ENCODE measurements around the gene F2RL3. TPM values are rescaled to one million over a fixed set of nuclear protein-coding genes. Genes with fewer than 3 reads are reported as not detected.

Gene F2RL3
- polyA plus RNA-seq, 2 donors, result 0.31 to 1.5 TPM

DNA sequence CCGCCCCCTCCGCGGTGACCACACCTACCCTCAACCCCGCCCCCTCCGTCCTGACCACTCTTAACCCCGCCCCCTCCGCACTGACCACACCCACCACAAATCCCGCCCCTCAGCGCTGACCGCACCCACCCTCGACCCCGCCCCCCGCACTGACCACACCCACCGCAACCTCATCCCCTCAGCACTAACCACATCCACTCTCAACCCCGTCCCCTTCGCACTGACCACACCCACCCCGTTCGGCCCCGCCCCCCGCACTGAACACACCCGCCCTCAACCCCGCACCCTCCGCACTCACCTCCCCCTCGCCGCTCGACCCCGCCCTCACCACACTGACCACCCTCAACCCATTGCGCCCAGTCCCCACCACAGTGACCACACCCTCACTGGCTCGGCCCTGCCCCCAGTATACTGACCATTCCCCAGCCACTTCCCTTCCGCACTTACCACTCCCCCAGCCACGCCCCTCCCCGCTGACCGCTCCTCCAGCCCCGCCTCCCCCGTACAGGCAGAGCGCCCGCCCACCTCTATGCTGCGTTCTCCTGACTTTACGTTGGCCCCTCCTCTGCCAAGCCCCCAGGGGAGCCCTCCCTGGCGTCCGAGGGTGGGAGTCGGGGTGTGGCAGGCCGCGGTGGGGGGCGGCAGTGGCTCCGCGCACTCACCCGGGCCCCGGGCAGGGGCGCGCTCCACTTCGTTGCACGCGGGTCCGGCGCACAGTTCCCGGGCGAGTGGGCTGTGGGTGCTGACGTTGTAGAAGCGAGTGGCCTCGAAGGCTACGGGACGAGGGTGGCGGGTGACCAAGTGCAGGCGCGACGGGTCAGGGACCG lies 8.4 kb downstream of the F2RL3 start:
- Histone ChIP-seq H3K9me3 (ENCODE audit: control insufficient read depth in 2 of 2, insufficient read depth in 1 of 2, low read depth in 1 of 2, low read length in 1 of 2) (no peaks in the 10 kb centered on the region), H3K4me1 (ENCODE audit: control insufficient read depth in 2 of 2, insufficient read depth in 2 of 2, low read length in 1 of 2) (peaks cover 6 to 7% of the 10 kb centered on the region in 2 donors), H3K4me3 (ENCODE audit: low read depth in 1 of 2, low read length in 2 of 2) (peak overlapping the region; percentile 48 to 56), H3K27ac (ENCODE audit: low read depth in 2 of 2, low read length in 1 of 2) (peak overlapping the region; percentile 68 to 70), H3K27me3 (ENCODE audit: control insufficient read depth in 1 of 2, insufficient read depth in 2 of 2, low read length in 2 of 2) (no peaks in the 10 kb centered on the region), H3K36me3 (ENCODE audit: control insufficient read depth in 2 of 2, insufficient read depth in 2 of 2, low read length in 1 of 2) (no peaks in the 10 kb centered on the region)
- 2% methylated on average over 54 to 66 of the region's 68 CpGs for WGBS, 2 donors

- Histone ChIP-seq H3K27ac (ENCODE audit: low read depth in 2 of 2, low read length in 1 of 2) (peak overlapping the region; percentile 68 to 70), H3K4me1 (ENCODE audit: control insufficient read depth in 2 of 2, insufficient read depth in 2 of 2, low read length in 1 of 2) (peaks cover 6 to 7% of the 10 kb centered on the region in 2 donors), H3K9me3 (ENCODE audit: control insufficient read depth in 2 of 2, insufficient read depth in 1 of 2, low read depth in 1 of 2, low read length in 1 of 2) (no peaks in the 10 kb centered on the region), H3K4me3 (ENCODE audit: low read depth in 1 of 2, low read length in 2 of 2) (peak overlapping the region; percentile 48 to 56), H3K27me3 (ENCODE audit: control insufficient read depth in 1 of 2, insufficient read depth in 2 of 2, low read length in 2 of 2) (no peaks in the 10 kb centered on the region), H3K36me3 (ENCODE audit: control insufficient read depth in 2 of 2, insufficient read depth in 2 of 2, low read length in 1 of 2) (no peaks in the 10 kb centered on the region)
- 6 to 9% methylated on average over 25 to 30 of the region's 30 CpGs for WGBS, 2 donors
These were observed 9.0 kb downstream of the F2RL3 start for GRCh38 chr19:16897856-16898161.

- WGBS, 2 donors, result 80 to 85% methylated on average over 12 of the region's 12 CpGs
- no peak overlapping the region for H3K4me3 ChIP-seq (ENCODE audit: low read depth in 1 of 2, low read length in 2 of 2)
- no peak overlapping the region for H3K27ac ChIP-seq (ENCODE audit: low read depth in 2 of 2, low read length in 1 of 2)
- H3K4me1 ChIP-seq (ENCODE audit: control insufficient read depth in 2 of 2, insufficient read depth in 2 of 2, low read length in 1 of 2), result peaks cover 6 to 7% of the 10 kb centered on the region in 2 donors
- no peaks in the 10 kb centered on the region for H3K27me3 ChIP-seq (ENCODE audit: control insufficient read depth in 1 of 2, insufficient read depth in 2 of 2, low read length in 2 of 2)
- no peaks in the 10 kb centered on the region for H3K36me3 ChIP-seq (ENCODE audit: control insufficient read depth in 2 of 2, insufficient read depth in 2 of 2, low read length in 1 of 2)
- H3K9me3 ChIP-seq (ENCODE audit: control insufficient read depth in 2 of 2, insufficient read depth in 1 of 2, low read depth in 1 of 2, low read length in 1 of 2), result no peaks in the 10 kb centered on the region
These were observed 9.7 kb downstream of the F2RL3 start for GRCh38 chr19:16898361-16899015.

DNA sequence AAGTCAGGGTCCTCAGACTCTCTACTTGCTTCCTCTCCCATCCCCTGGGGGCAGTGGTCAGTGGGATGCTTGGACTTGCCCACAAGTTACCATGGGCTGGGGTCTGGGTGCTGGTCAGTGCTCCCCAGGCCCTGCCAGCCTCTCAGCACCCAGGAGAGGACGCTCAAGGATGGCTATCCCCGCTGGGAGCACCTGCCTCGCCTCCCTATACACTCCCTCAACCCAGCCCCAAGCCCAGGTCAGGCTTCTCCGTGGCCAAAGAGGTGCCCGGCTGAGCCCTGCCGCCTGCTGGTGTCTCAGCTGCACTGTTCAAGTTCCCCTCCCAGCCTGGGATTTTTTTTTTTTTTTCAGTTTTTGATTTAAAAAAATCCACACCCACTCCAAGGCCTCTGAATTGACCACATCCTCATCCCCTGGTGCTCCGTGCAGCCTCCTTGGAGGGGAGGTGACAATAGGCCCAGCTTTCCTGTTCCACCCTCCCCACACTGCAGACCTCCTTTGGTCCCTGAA lies 10.8 kb downstream of the F2RL3 start:
- Histone ChIP-seq H3K27ac (ENCODE audit: low read depth in 2 of 2, low read length in 1 of 2) (no peak overlapping the region), H3K27me3 (ENCODE audit: control insufficient read depth in 1 of 2, insufficient read depth in 2 of 2, low read length in 2 of 2) (no peaks in the 10 kb centered on the region), H3K36me3 (ENCODE audit: control insufficient read depth in 2 of 2, insufficient read depth in 2 of 2, low read length in 1 of 2) (no peaks in the 10 kb centered on the region), H3K9me3 (ENCODE audit: control insufficient read depth in 2 of 2, insufficient read depth in 1 of 2, low read depth in 1 of 2, low read length in 1 of 2) (no peaks in the 10 kb centered on the region), H3K4me3 (ENCODE audit: low read depth in 1 of 2, low read length in 2 of 2) (no peak overlapping the region), H3K4me1 (ENCODE audit: control insufficient read depth in 2 of 2, insufficient read depth in 2 of 2, low read length in 1 of 2) (peaks cover 6 to 7% of the 10 kb centered on the region in 2 donors)
- WGBS, 2 donors, result 24 to 57% methylated on average over 7 of the region's 7 CpGs

DNA sequence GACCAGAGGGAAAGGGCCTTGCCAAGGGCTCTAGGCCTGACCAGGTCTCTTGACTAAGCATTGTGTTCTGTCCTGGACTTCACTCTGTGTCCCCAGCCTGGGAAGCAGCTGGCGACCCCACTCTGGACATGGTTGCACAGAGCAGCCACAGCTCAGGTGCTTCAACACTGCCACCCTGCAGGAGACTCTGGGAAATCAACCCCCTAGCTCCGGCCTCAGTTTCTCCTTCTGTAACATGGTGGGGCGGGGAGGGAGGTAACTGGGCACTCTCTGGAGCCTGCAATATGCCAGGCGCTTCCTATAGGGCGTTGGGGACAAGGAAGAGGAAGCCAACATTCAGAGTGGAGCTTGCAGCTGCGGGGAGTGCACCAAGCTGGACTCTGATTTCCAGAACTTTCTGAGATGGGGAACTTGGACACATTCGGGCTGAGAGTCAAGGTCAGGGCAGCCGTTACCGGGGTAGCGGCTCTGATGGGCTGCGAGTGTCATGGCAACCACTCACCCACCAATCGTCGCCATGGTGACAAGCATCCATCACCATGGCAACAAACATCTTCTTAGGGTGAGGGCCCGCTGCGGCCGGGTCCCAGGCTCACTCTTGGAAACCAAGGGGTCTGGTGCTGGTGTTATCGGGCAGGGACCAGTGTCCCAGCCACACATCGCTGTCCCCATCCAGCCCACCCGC lies 12.8 kb downstream of the F2RL3 start:
- Histone ChIP-seq H3K27ac (ENCODE audit: low read depth in 2 of 2, low read length in 1 of 2) (no peak overlapping the region), H3K4me1 (ENCODE audit: control insufficient read depth in 2 of 2, insufficient read depth in 2 of 2, low read length in 1 of 2) (peaks cover 0 to 1% of the 10 kb centered on the region in 2 donors), H3K27me3 (ENCODE audit: control insufficient read depth in 1 of 2, insufficient read depth in 2 of 2, low read length in 2 of 2) (no peaks in the 10 kb centered on the region), H3K9me3 (ENCODE audit: control insufficient read depth in 2 of 2, insufficient read depth in 1 of 2, low read depth in 1 of 2, low read length in 1 of 2) (no peaks in the 10 kb centered on the region), H3K4me3 (ENCODE audit: low read depth in 1 of 2, low read length in 2 of 2) (no peak overlapping the region), H3K36me3 (ENCODE audit: control insufficient read depth in 2 of 2, insufficient read depth in 2 of 2, low read length in 1 of 2) (no peaks in the 10 kb centered on the region)
- WGBS, 2 donors, result 87 to 88% methylated on average over 19 of the region's 19 CpGs

DNA sequence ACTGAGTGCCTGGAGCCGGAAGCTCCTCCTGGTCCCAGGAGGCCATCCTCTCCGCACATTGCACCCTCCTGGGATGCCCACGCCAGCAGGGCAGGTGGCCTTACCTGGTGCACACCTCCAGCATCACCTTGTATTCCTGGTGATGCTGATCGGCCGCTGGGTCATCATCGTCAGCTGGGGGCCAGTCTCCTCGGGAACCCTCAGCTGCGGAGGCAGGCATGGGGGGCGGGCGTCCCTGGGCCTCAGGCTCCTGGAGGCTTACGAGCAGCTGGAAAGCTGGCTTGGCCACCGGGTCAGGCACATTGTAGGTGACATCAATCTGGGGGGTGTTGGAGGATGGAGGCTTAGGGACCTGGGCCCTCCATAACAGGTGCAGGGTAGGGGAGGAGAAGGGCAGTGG lies 13.7 kb downstream of the F2RL3 start:
- H3K27me3 ChIP-seq (ENCODE audit: control insufficient read depth in 1 of 2, insufficient read depth in 2 of 2, low read length in 2 of 2), result no peaks in the 10 kb centered on the region
- no peaks in the 10 kb centered on the region for H3K36me3 ChIP-seq (ENCODE audit: control insufficient read depth in 2 of 2, insufficient read depth in 2 of 2, low read length in 1 of 2)
- H3K4me1 ChIP-seq (ENCODE audit: control insufficient read depth in 2 of 2, insufficient read depth in 2 of 2, low read length in 1 of 2), result no peaks in the 10 kb centered on the region
- H3K9me3 ChIP-seq (ENCODE audit: control insufficient read depth in 2 of 2, insufficient read depth in 1 of 2, low read depth in 1 of 2, low read length in 1 of 2), result no peaks in the 10 kb centered on the region
- H3K4me3 ChIP-seq (ENCODE audit: low read depth in 1 of 2, low read length in 2 of 2), result no peak overlapping the region
- no peak overlapping the region for H3K27ac ChIP-seq (ENCODE audit: low read depth in 2 of 2, low read length in 1 of 2)
- 95% methylated on average over 12 of the region's 12 CpGs for WGBS, 2 donors

GRCh38 chr19:16903347-16903746 lies 14.5 kb downstream of the F2RL3 start:
- H3K36me3 ChIP-seq (ENCODE audit: control insufficient read depth in 2 of 2, insufficient read depth in 2 of 2, low read length in 1 of 2), result no peaks in the 10 kb centered on the region
- H3K4me3 ChIP-seq (ENCODE audit: low read depth in 1 of 2, low read length in 2 of 2), result no peak overlapping the region
- no peaks in the 10 kb centered on the region for H3K27me3 ChIP-seq (ENCODE audit: control insufficient read depth in 1 of 2, insufficient read depth in 2 of 2, low read length in 2 of 2)
- no peak overlapping the region for H3K27ac ChIP-seq (ENCODE audit: low read depth in 2 of 2, low read length in 1 of 2)
- WGBS, 2 donors, result 82 to 89% methylated on average over 7 of the region's 7 CpGs
- no peaks in the 10 kb centered on the region for H3K4me1 ChIP-seq (ENCODE audit: control insufficient read depth in 2 of 2, insufficient read depth in 2 of 2, low read length in 1 of 2)
- H3K9me3 ChIP-seq (ENCODE audit: control insufficient read depth in 2 of 2, insufficient read depth in 1 of 2, low read depth in 1 of 2, low read length in 1 of 2), result no peaks in the 10 kb centered on the region

- H3K9me3 ChIP-seq (ENCODE audit: control insufficient read depth in 2 of 2, insufficient read depth in 1 of 2, low read depth in 1 of 2, low read length in 1 of 2), result no peaks in the 10 kb centered on the region
- no peak overlapping the region for H3K4me3 ChIP-seq (ENCODE audit: low read depth in 1 of 2, low read length in 2 of 2)
- no peaks in the 10 kb centered on the region for H3K36me3 ChIP-seq (ENCODE audit: control insufficient read depth in 2 of 2, insufficient read depth in 2 of 2, low read length in 1 of 2)
- 66 to 73% methylated on average over 5 of the region's 5 CpGs for WGBS, 2 donors
- H3K4me1 ChIP-seq (ENCODE audit: control insufficient read depth in 2 of 2, insufficient read depth in 2 of 2, low read length in 1 of 2), result no peaks in the 10 kb centered on the region
- H3K27ac ChIP-seq (ENCODE audit: low read depth in 2 of 2, low read length in 1 of 2), result no peak overlapping the region
- H3K27me3 ChIP-seq (ENCODE audit: control insufficient read depth in 1 of 2, insufficient read depth in 2 of 2, low read length in 2 of 2), result no peaks in the 10 kb centered on the region
These were observed 15.8 kb downstream of the F2RL3 start for GRCh38 chr19:16904599-16904998.

DNA sequence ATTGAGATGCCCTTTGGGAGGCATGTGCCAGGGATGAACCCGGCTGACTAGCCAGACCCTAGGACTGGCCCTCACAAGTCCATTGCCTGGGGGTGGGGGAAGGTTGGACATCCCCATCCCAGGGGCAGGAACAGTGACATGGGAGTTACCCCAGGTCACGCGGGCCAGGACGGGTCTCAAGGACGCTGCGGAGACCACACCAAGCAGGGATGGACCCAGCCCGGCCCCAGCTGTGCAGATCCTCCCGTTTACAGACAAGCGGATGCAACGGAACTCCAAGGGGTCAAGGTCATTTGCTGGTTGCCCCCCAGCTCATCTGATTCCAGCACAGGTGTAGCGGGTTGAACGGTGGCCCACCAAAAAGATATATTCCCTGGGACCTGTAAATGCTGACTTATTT lies 20.0 kb downstream of the F2RL3 start:
- Histone ChIP-seq H3K9me3 (ENCODE audit: control insufficient read depth in 2 of 2, insufficient read depth in 1 of 2, low read depth in 1 of 2, low read length in 1 of 2) (peaks cover 0 to 7% of the 10 kb centered on the region in 2 donors), H3K4me3 (ENCODE audit: low read depth in 1 of 2, low read length in 2 of 2) (no peak overlapping the region), H3K4me1 (ENCODE audit: control insufficient read depth in 2 of 2, insufficient read depth in 2 of 2, low read length in 1 of 2) (no peaks in the 10 kb centered on the region), H3K27ac (ENCODE audit: low read depth in 2 of 2, low read length in 1 of 2) (no peak overlapping the region), H3K36me3 (ENCODE audit: control insufficient read depth in 2 of 2, insufficient read depth in 2 of 2, low read length in 1 of 2) (no peaks in the 10 kb centered on the region), H3K27me3 (ENCODE audit: control insufficient read depth in 1 of 2, insufficient read depth in 2 of 2, low read length in 2 of 2) (no peaks in the 10 kb centered on the region)
- 75 to 84% methylated on average over 12 of the region's 12 CpGs for WGBS, 2 donors

Measured in esophagus (tissue), 2 donors.